Gastroesophageal sphincter (tissue), 4 donors: ENCODE results near the gene SLC25A25. TPM values are rescaled to one million over a fixed set of nuclear protein-coding genes. Genes with fewer than 3 reads are reported as not detected.

Source experiments
- ATAC-seq: fragments of 150-250 bp; one replicate; pipeline ENCODE4 v1.9.1; 2016; ENCODE audit warnings: mild to moderate bottlenecking, moderate library complexity
- H3K27ac ChIP-seq, 4 donors: fragments of 200-600 bp; sonication (generic) in 3 of 4; 1 replicate in 3 of 4; 2 replicates in 1 of 4; pipeline ENCODE4 v1.5.1; 2016 to 2019
- H3K27me3 ChIP-seq: fragments of 200-600 bp; sonication (generic); one replicate; pipeline ENCODE4 v1.5.1; 2019
- H3K36me3 ChIP-seq, 2 donors: fragments of 200-600 bp; sonication (generic); one replicate each; pipeline ENCODE4 v1.5.1; 2019; ENCODE audit warnings: control low read depth in 1 of 2
- H3K4me1 ChIP-seq, 3 donors: fragments of 200-600 bp; sonication (generic); 1 replicate in 2 of 3; 2 replicates in 1 of 3; pipeline ENCODE4 v1.5.1; 2016 to 2019; ENCODE audit warnings: control low read depth in 2 of 3
- H3K4me3 ChIP-seq, 2 donors: fragments of 200-600 bp; sonication (generic); one replicate each; pipeline ENCODE4 v1.5.1; 2019; ENCODE audit warnings: mild to moderate bottlenecking in 1 of 2, moderate library complexity in 1 of 2
- H3K9me3 ChIP-seq, 3 donors: fragments of 200-600 bp; sonication (generic); one replicate each; pipeline ENCODE4 v1.5.1; 2017 to 2019; ENCODE audit warnings: control low read depth in 2 of 3
- CTCF ChIP-seq, 4 experiments: fragments of 200-600 bp in 2 of 4; fragments of 450-650 bp in 2 of 4; sonication (generic) in 1 of 4; IDR thresholded peaks; one replicate each; pipeline ENCODE4 v1.5.1; 2017 to 2019; ENCODE audit warnings: antibody characterized with exemption in 4 of 4, mild to moderate bottlenecking in 2 of 4, moderate library complexity in 2 of 4
- EP300 ChIP-seq: sonication (generic); formaldehyde crosslinking; IDR thresholded peaks from one replicate; pipeline ENCODE4 v1.6.1; 2017; ENCODE audit warnings: antibody characterized with exemption, mild to moderate bottlenecking
- POLR2A ChIP-seq, 2 donors: fragments of 450-650 bp; IDR thresholded peaks; one replicate each; pipeline ENCODE4 v1.6.1; 2017; ENCODE audit warnings: antibody characterized with exemption in 2 of 2, mild to moderate bottlenecking in 2 of 2, moderate library complexity in 1 of 2
- POLR2AphosphoS5 ChIP-seq: sonication (generic); formaldehyde crosslinking; IDR thresholded peaks from one replicate; pipeline ENCODE4 v1.6.1; 2017; ENCODE audit warnings: antibody characterized with exemption
- WGBS, 2 donors: methylation state at CpG; one replicate each; pipeline ENCODE4 v1.1.5; 2018; ENCODE audit warnings: low coverage in 1 of 2; 5-methylcytosine and 5-hydroxymethylcytosine counted together
- total RNA-seq, 4 donors: library from RNA; depleted of rRNA; stranded (reverse); fragments of >200 nt; gene quantifications; one replicate each; pipeline ENCODE4 v1.1.0, GENCODE V29; 2016

The SLC25A25 gene
- total RNA-seq, 4 donors from 2014 or later: 16.1 to 64.1 (median 18.3) TPM

- Histone ChIP-seq H3K4me1 (peaks cover 0 to 11% (median 6%) of the 10 kb centered on the region in 3 donors), H3K27ac (no peak overlapping the region), H3K27me3 (no peaks in the 10 kb centered on the region), H3K9me3 (no peaks in the 10 kb centered on the region), H3K4me3 (no peak overlapping the region), H3K36me3 (no peaks in the 10 kb centered on the region)
- ATAC-seq: no peak
- 88 to 94% methylated on average over 3 of the region's 8 CpGs for WGBS, 2 donors
- no peak for TF ChIP-seq POLR2AphosphoS5
- no peak for TF ChIP-seq POLR2A (IDR thresholded peaks at IDR 0.05)
- no peak for TF ChIP-seq CTCF (IDR thresholded peaks at IDR 0.05)
- no peak for TF ChIP-seq EP300
These were observed 78.6 kb downstream of the SLC25A25 start for GRCh38 chr9:128146591-128147120.

DNA sequence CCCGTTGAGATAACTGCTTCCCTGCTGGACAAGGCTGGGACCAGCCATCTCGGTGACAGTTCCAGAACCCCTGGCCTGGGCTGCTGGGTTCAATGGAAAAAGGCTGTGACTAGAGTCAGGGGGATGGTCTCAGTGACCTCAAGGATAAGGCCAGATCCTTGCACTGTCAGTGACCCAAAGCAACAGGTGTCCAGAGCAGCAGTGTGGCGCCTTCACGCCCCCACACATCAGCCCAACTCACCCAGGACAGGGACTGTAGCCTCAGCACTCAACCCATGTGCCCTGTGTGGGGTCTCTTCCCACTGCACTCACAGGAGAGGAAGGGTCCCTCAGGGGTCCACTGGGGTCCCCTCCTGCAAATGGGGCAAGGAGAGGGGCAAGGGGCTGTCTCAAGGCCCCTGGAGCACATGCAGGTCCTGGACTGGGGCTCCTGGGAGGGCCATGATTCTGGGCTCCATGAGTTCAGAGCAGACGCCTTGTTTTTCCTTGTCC lies 80.5 kb downstream of the SLC25A25 start:
- H3K36me3 ChIP-seq: no peaks in the 10 kb centered on the region
- peaks cover 0 to 11% (median 6%) of the 10 kb centered on the region in 3 donors for H3K4me1 ChIP-seq
- no peak for ATAC-seq
- TF ChIP-seq POLR2AphosphoS5 (no peak), POLR2A (IDR thresholded peaks at IDR 0.05) (no peak)
- no CpG with 5 or more reads among the region's 5 CpGs for WGBS, 2 donors
- no peak overlapping the region for H3K4me3 ChIP-seq
- no peak overlapping the region for H3K27ac ChIP-seq
- H3K27me3 ChIP-seq: no peaks in the 10 kb centered on the region
- H3K9me3 ChIP-seq: no peaks in the 10 kb centered on the region

GRCh38 chr9:128149001-128149701 lies 81.1 kb downstream of the SLC25A25 start, which contains the start of gene LCN2:
Gene LCN2 (plus strand): TSS chr9:128149453. CDS start chr9:128149526, 73 bp downstream.
- no peak for TF ChIP-seq CTCF (IDR thresholded peaks at IDR 0.05)
- TF ChIP-seq EP300: no peak
- no peak for TF ChIP-seq POLR2A (IDR thresholded peaks at IDR 0.05)
- no peak for TF ChIP-seq POLR2AphosphoS5
- H3K4me3 ChIP-seq: no peak within 1 kb of the TSS
- no peak for ATAC-seq
- H3K4me1 ChIP-seq: peaks cover 0 to 11% (median 6%) of the 10 kb centered on the region in 3 donors
- no peaks in the 10 kb centered on the region for H3K36me3 ChIP-seq
- H3K9me3 ChIP-seq: no peaks in the 10 kb centered on the region
- H3K27me3 ChIP-seq: no peaks in the 10 kb centered on the region
- no peak within 1 kb of the TSS for H3K27ac ChIP-seq
- WGBS, 2 donors: 70 to 72% methylated on average over 2 to 3 of the region's 9 CpGs

GRCh38 chr9:128149951-128150593 lies 82.0 kb downstream of the SLC25A25 start:
- no peaks in the 10 kb centered on the region for H3K9me3 ChIP-seq
- no peak overlapping the region for H3K27ac ChIP-seq
- no peaks in the 10 kb centered on the region for H3K36me3 ChIP-seq
- ATAC-seq: no peak
- TF ChIP-seq EP300 (no peak), CTCF (IDR thresholded peaks at IDR 0.05) (no peak), POLR2A (IDR thresholded peaks at IDR 0.05) (no peak), POLR2AphosphoS5 (no peak)
- 45 to 83% methylated on average over 1 to 7 of the region's 11 CpGs for WGBS, 2 donors
- H3K27me3 ChIP-seq: no peaks in the 10 kb centered on the region
- H3K4me3 ChIP-seq: no peak overlapping the region
- H3K4me1 ChIP-seq: peaks cover 0 to 11% (median 6%) of the 10 kb centered on the region in 3 donors

GRCh38 chr9:128150594-128151308 lies 82.7 kb downstream of the SLC25A25 start:
- no peaks in the 10 kb centered on the region for H3K27me3 ChIP-seq
- H3K4me3 ChIP-seq: no peak overlapping the region
- H3K27ac ChIP-seq: no peak overlapping the region
- no peaks in the 10 kb centered on the region for H3K9me3 ChIP-seq
- no peak for ATAC-seq
- peaks cover 0 to 11% (median 6%) of the 10 kb centered on the region in 3 donors for H3K4me1 ChIP-seq
- WGBS, 2 donors: 60 to 90% methylated on average over 4 to 6 of the region's 19 CpGs
- TF ChIP-seq EP300 (no peak), POLR2AphosphoS5 (no peak), CTCF (IDR thresholded peaks at IDR 0.05) (no peak), POLR2A (IDR thresholded peaks at IDR 0.05) (no peak)
- no peaks in the 10 kb centered on the region for H3K36me3 ChIP-seq
